IMR-90 (cell line): ENCODE measurements around the gene CAMTA1. TPM values are rescaled to one million over a fixed set of nuclear protein-coding genes. Genes with fewer than 3 reads are reported as not detected.

Experiments used
- ATAC-seq: fragments of 200-7000 bp; cut with Tn5 transposase; 2 replicates; pipeline ENCODE4 v1.9.1; 2020; ENCODE audit warnings: low read depth, mild to moderate bottlenecking, moderate library complexity
- BruUV-seq: library from RNA; stranded (reverse); fragments of 400-500 nt; replicated peaks from 2 replicates; lab custom pipeline; 2021; lab: Mats Ljungman, UMichigan
- CTCF ChIA-PET: fragments of 300-600 bp; formaldehyde crosslinking; extraction: SDS; loops from one replicate; lab custom pipeline; 2021; ENCODE audit warnings: antibody characterized with exemption; lab: Yijun Ruan, JAX
- POLR2A ChIA-PET: fragments of 300-600 bp; sonication (Branson Sonifier 250); formaldehyde crosslinking; loops from one replicate; lab custom pipeline; 2022; ENCODE audit warnings: antibody characterized with exemption; ENCODE audit not compliant: unreplicated experiment; lab: Charles Lee
- DNase-seq: peaks from one replicate; pipeline ENCODE4 v3.0.0; 2013
- H2AFZ ChIP-seq: replicated peaks from 2 replicates; pipeline ENCODE3; 2013; ENCODE audit warnings: low read length, mild to moderate bottlenecking; ENCODE audit not compliant: poor library complexity
- H2AK5ac ChIP-seq: 2 replicates; pipeline ENCODE4 v1.6.1; 2013; ENCODE audit warnings: low read depth, low read length, inconsistent platforms
- H2AK9ac ChIP-seq: replicated peaks from 2 replicates; pipeline ENCODE3; 2013; ENCODE audit warnings: mild to moderate bottlenecking, low read depth, low read length, moderate library complexity; ENCODE audit not compliant: poor library complexity
- H2BK120ac ChIP-seq: 2 replicates; pipeline ENCODE4 v1.6.1; 2013; ENCODE audit warnings: low read depth, low read length, inconsistent platforms
- H2BK15ac ChIP-seq: 3 replicates; pipeline ENCODE4 v1.6.1; 2013; ENCODE audit warnings: low read depth, low read length, inconsistent platforms
- H2BK20ac ChIP-seq: 2 replicates; pipeline ENCODE4 v1.6.1; 2013; ENCODE audit warnings: low read depth, mild to moderate bottlenecking, inconsistent platforms, low read length, moderate library complexity
- H2BK5ac ChIP-seq: 2 replicates; pipeline ENCODE4 v1.6.1; 2013; ENCODE audit warnings: mild to moderate bottlenecking, low read depth, low read length, inconsistent platforms; ENCODE audit not compliant: poor library complexity, severe bottlenecking
- H3K14ac ChIP-seq: replicated peaks from 2 replicates; pipeline ENCODE4 v1.6.1; 2013; ENCODE audit warnings: low read depth, low read length, inconsistent platforms
- H3K18ac ChIP-seq: 2 replicates; pipeline ENCODE4 v1.6.1; 2013; ENCODE audit warnings: low read depth, low read length, control low read depth
- H3K23ac ChIP-seq: 2 replicates; pipeline ENCODE4 v1.6.1; 2013; ENCODE audit warnings: low read depth, low read length, inconsistent platforms
- H3K27ac ChIP-seq: 2 replicates; pipeline ENCODE4 v1.5.1; 2013; ENCODE audit warnings: mild to moderate bottlenecking, control low read depth, low read length; ENCODE audit not compliant: insufficient read depth
- H3K27me3 ChIP-seq: 2 replicates; pipeline ENCODE4 v1.6.1; 2013; ENCODE audit warnings: low read length; ENCODE audit not compliant: control insufficient read depth, insufficient read depth
- H3K36me3 ChIP-seq: 2 replicates; pipeline ENCODE4 v1.6.1; 2013; ENCODE audit warnings: low read length, mixed read lengths; ENCODE audit not compliant: control insufficient read depth, insufficient read depth
- H3K4ac ChIP-seq: 2 replicates; pipeline ENCODE4 v1.6.1; 2013; ENCODE audit warnings: low read depth, low read length, inconsistent platforms
- H3K4me1 ChIP-seq: 2 replicates; pipeline ENCODE4 v1.6.1; 2013; ENCODE audit warnings: low read length, mixed read lengths; ENCODE audit not compliant: control insufficient read depth, insufficient read depth
- H3K4me2 ChIP-seq: 2 replicates; pipeline ENCODE4 v1.6.1; 2013; ENCODE audit warnings: low read depth, mild to moderate bottlenecking, control low read depth, low read length, moderate library complexity
- H3K4me3 ChIP-seq: 2 replicates; pipeline ENCODE4 v1.5.1; 2013; ENCODE audit warnings: low read depth, mild to moderate bottlenecking, control low read depth, low read length, moderate library complexity; ENCODE audit not compliant: insufficient read depth
- H3K56ac ChIP-seq: 2 replicates; pipeline ENCODE4 v1.6.1; 2013; ENCODE audit warnings: low read length, inconsistent platforms; ENCODE audit not compliant: insufficient read depth; ENCODE audit errors: extremely low read depth
- H3K79me1 ChIP-seq, 2 experiments: 2 replicates each; pipeline ENCODE4 v1.6.1; 2013; ENCODE audit warnings: low read length in 2 of 2, inconsistent platforms in 1 of 2, low read depth in 1 of 2
- H3K9ac ChIP-seq: 2 replicates; pipeline ENCODE4 v1.6.1; 2013; ENCODE audit warnings: low read depth, low read length, control low read depth
- H3K9me1 ChIP-seq: 2 replicates; pipeline ENCODE4 v1.6.1; 2013; ENCODE audit warnings: low read length, inconsistent platforms; ENCODE audit not compliant: insufficient read depth
- H3K9me3 ChIP-seq: 2 replicates; pipeline ENCODE4 v1.6.1; 2013; ENCODE audit warnings: low read length; ENCODE audit not compliant: control insufficient read depth, insufficient read depth
- H4K20me1 ChIP-seq: 2 replicates; pipeline ENCODE4 v1.6.1; 2013; ENCODE audit warnings: low read length, inconsistent platforms; ENCODE audit not compliant: insufficient read depth
- H4K5ac ChIP-seq: 2 replicates; pipeline ENCODE4 v1.6.1; 2013; ENCODE audit warnings: mild to moderate bottlenecking, low read depth, low read length, control low read depth
- H4K8ac ChIP-seq, 2 experiments: 2 replicates each; pipeline ENCODE4 v1.6.1; 2013; ENCODE audit warnings: low read depth in 2 of 2, low read length in 2 of 2, control low read depth in 1 of 2, inconsistent platforms in 1 of 2
- H4K91ac ChIP-seq: 2 replicates; pipeline ENCODE4 v1.6.1; 2013; ENCODE audit warnings: low read depth, low read length, inconsistent platforms; ENCODE audit not compliant: insufficient read depth
- FOS ChIP-seq: fragments of 150-350 bp; IDR thresholded peaks from 2 replicates; pipeline ENCODE4 v1.6.1; 2016; ENCODE audit warnings: low read depth, low read length
- NFE2L2 ChIP-seq: fragments of 150-350 bp; IDR thresholded peaks from 2 replicates; pipeline ENCODE4 v1.6.1; 2016; ENCODE audit warnings: low read depth, mild to moderate bottlenecking, low read length
- WGBS, 2 experiments: methylation state at CpG; one replicate each; pipeline versions ENCODE4 v1.1.5 to v1.1.7; 2013; ENCODE audit warnings: missing lambda C conversion rate in 2 of 2; ENCODE audit not compliant: insufficient read length in 1 of 2; ENCODE audit errors: extremely low coverage in 2 of 2; 5-methylcytosine and 5-hydroxymethylcytosine counted together
- dilution Hi-C: fragments of 300-500 bp; cut with HindIII; formaldehyde crosslinking; loops from one replicate; pipeline ENCODE4 v1.14.3; 2018; ENCODE audit warnings: low sequenced_read_pairs; ENCODE audit not compliant: unreplicated experiment
- in situ Hi-C: fragments of 300-500 bp; cut with MboI; formaldehyde crosslinking; loops from 3 replicates; pipeline ENCODE4 v1.14.3; 2019; ENCODE audit warnings: low sequenced_read_pairs, inconsistent platforms, mixed read lengths
- intact Hi-C: fragments of 100-400 bp; cut with micrococcal nuclease; formaldehyde crosslinking; loops from 2 replicates; pipeline ENCODE4 v1.10.0; 2022
- polyA plus RNA-seq, 3 experiments: library from polyadenylated mRNA; depleted of rRNA; stranded (reverse); fragments of >200 nt; gene quantifications; 2 replicates each; pipeline ENCODE4 v1.2.3, GENCODE V29; 2012; ENCODE audit warnings: low replicate concordance in 1 of 3
- total RNA-seq: library from RNA; depleted of rRNA; stranded (reverse); fragments of >200 nt; gene quantifications from 2 replicates; pipeline ENCODE4 v1.2.3, GENCODE V29; 2012

The CAMTA1 gene
- total and polyA plus RNA-seq, 2 of the 4 experiments (the other 2 are of a cell fraction) = 35.5 to 74.3 TPM

DNA sequence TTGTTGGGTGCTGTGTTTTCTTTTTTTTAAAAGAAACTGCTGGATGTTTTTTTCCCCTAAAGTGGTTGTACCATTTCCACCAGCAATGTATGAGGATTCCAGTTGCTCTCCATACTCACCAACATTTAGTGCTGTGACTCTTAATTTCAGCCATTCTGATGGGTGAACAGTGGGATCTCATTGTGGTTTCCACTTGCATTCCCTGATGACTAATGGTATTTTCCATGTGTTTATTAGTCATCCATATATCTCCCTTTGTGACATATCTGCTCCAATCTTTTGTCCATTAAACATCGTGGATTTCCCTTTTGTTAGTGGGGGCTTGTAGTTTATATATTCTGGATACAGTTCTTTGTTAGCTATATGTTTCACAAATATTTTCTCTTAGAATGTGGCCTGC lies 206.0 kb downstream of the CAMTA1 start:
- no peaks in the 10 kb centered on the region for H3K4me1 ChIP-seq
- CTCF ChIA-PET = no interaction called here
- in situ Hi-C loops (no loop called here), dilution Hi-C loops (no loop called here), intact Hi-C loops (no loop called here)
- no peak overlapping the region for H2BK20ac ChIP-seq
- H2BK5ac ChIP-seq = no peak overlapping the region
- H3K9ac ChIP-seq = no peak overlapping the region
- H3K56ac ChIP-seq = no peak overlapping the region
- H3K4me3 ChIP-seq = no peak overlapping the region
- TF ChIP-seq NFE2L2 (no peak), FOS (peak; percentile 54; the same call in 1 of the 2 replicates)
- H2BK120ac ChIP-seq = no peak overlapping the region
- H3K4ac ChIP-seq = no peak overlapping the region
- POLR2A ChIA-PET = no interaction called here
- peaks cover 6% of the 10 kb centered on the region; the same call in 1 of the 2 replicates for H3K9me3 ChIP-seq
- no peaks in the 10 kb centered on the region for H3K79me1 ChIP-seq
- H2AFZ ChIP-seq = no peak overlapping the region
- H3K4me2 ChIP-seq = no peak overlapping the region
- no peak overlapping the region for H2AK9ac ChIP-seq
- WGBS, 2 experiments = no CpG with 5 or more reads among the region's 1 CpG
- H3K14ac ChIP-seq = no peak overlapping the region
- ATAC-seq (no peak; the same call in 1 of the 2 replicates), DNase-seq (peak; percentile 77)
- no peak overlapping the region for H3K23ac ChIP-seq
- no peak overlapping the region for H3K27ac ChIP-seq
- no peaks in the 10 kb centered on the region for H3K9me1 ChIP-seq
- no peaks in the 10 kb centered on the region for H3K36me3 ChIP-seq
- BruUV-seq = no TSS peak
- H2BK15ac ChIP-seq = no peak overlapping the region
- H4K91ac ChIP-seq = no peak overlapping the region
- no peaks in the 10 kb centered on the region for H4K20me1 ChIP-seq
- H3K18ac ChIP-seq = no peak overlapping the region
- no peak overlapping the region for H4K5ac ChIP-seq
- no peak overlapping the region for H2AK5ac ChIP-seq
- peaks cover 15% of the 10 kb centered on the region for H3K27me3 ChIP-seq
- H4K8ac ChIP-seq = no peak overlapping the region
